Psoas muscle (tissue), 8 donors: ENCODE measurements around the gene CAMSAP2. TPM values are rescaled to one million over a fixed set of nuclear protein-coding genes. Genes with fewer than 3 reads are reported as not detected.

Source experiments
- ATAC-seq, 4 donors: fragments of 200-7000 bp; cut with Tn5 transposase; one replicate each; pipeline ENCODE4 v1.9.1; 2020; ENCODE audit warnings: moderate library complexity in 3 of 4, mild to moderate bottlenecking in 2 of 4
- DNase-seq, 2 donors: peaks; one replicate each; pipeline ENCODE4 v3.0.0-alpha.2; 2020
- H3K27ac ChIP-seq: fragments of 200-600 bp; one replicate; pipeline ENCODE4 v1.8.0; 2022
- H3K27me3 ChIP-seq, 3 donors: fragments of 200-600 bp in 1 of 3; one replicate each; pipeline versions ENCODE4 v1.6.1 to v1.8.0; 2013 to 2022; ENCODE audit warnings: low read length in 2 of 3, mild to moderate bottlenecking in 2 of 3, moderate library complexity in 1 of 3; ENCODE audit not compliant: insufficient read depth in 3 of 3
- H3K36me3 ChIP-seq, 2 donors: fragments of 200-600 bp in 1 of 2; one replicate each; pipeline versions ENCODE4 v1.6.1 to v1.8.0; 2013 to 2022; ENCODE audit warnings: low read depth in 1 of 2, mild to moderate bottlenecking in 1 of 2, moderate library complexity in 1 of 2; ENCODE audit not compliant: insufficient read depth in 1 of 2
- H3K4me1 ChIP-seq: fragments of 200-600 bp; one replicate; pipeline ENCODE4 v1.8.0; 2022
- H3K4me3 ChIP-seq: fragments of 200-600 bp; one replicate; pipeline ENCODE4 v1.8.0; 2022; ENCODE audit warnings: mild to moderate bottlenecking
- H3K9me3 ChIP-seq: fragments of 200-600 bp; one replicate; pipeline ENCODE4 v1.8.0; 2022
- CTCF ChIP-seq: fragments of 200-600 bp; IDR thresholded peaks from one replicate; pipeline ENCODE4 v1.8.0; 2022; ENCODE audit warnings: antibody characterized with exemption
- WGBS, 3 donors: extraction: QIAGEN DNeasy Blood & Tissue Kit; methylation state at CpG; one replicate each; pipeline versions ENCODE4 v1.1.6 to v1.1.7; 2013; 5-methylcytosine and 5-hydroxymethylcytosine counted together
- intact Hi-C, 2 donors: fragments of 100-400 bp; cut with DNase I; formaldehyde crosslinking; loops; one replicate each; pipeline versions ENCODE4 v1.11.0 to v1.14.2; 2022
- polyA plus RNA-seq, 3 donors: library from polyadenylated mRNA; stranded (reverse); fragments of 200-250 nt; gene quantifications; one replicate each; pipeline ENCODE4 v1.2.3, GENCODE V29; 2013
- total RNA-seq, 4 donors: library from RNA; stranded (reverse); fragmentation: NEBNext Ultra II Directional in 2 of 4; extraction: Animal tissue kit (Norgen Biotek cat#: 25700) in 2 of 4; gene quantifications; one replicate each; pipeline versions ENCODE4 v1.2.1 to v1.2.4, GENCODE V29; 2021 to 2023
- donor health status: healthy with polysubstance abuse.
- donor health status: DM: no; HTN: no; CAD: no; lungs with moderate emphysema.
- donor health status: Bipolar disorder and iron deficiency.
- donor health status: healthy.
- donor health status: DM: yes; HTN: yes; CAD: no.
- donor health status: DM: no; HTN: no; CAD: no.
- donor health status: DM: no; HTN: no; CAD: no.
- donor health status: DM: yes; HTN: yes; CAD: no.

The CAMSAP2 gene
- total and polyA plus RNA-seq, 7 donors: 4.8 to 70.8 (median 37.0) TPM

- 81 to 83% (median 81%) methylated on average over 3 of the region's 3 CpGs for WGBS, 3 donors
- TF ChIP-seq CTCF: no peak
- H3K27ac ChIP-seq: no peak overlapping the region
- ATAC-seq: no peak
- intact Hi-C loops: no loop called here
- DNase-seq: no peak
- H3K9me3 ChIP-seq: no peaks in the 10 kb centered on the region
- no peaks in the 10 kb centered on the region for H3K36me3 ChIP-seq
- H3K4me1 ChIP-seq: peaks cover 10% of the 10 kb centered on the region
- no peak overlapping the region for H3K4me3 ChIP-seq
- peaks cover 0 to 45% (median 26%) of the 10 kb centered on the region in 3 donors for H3K27me3 ChIP-seq
These were observed 138.3 kb downstream of the CAMSAP2 start for GRCh38 chr1:200877010-200877409.

- no peaks in the 10 kb centered on the region for H3K36me3 ChIP-seq
- H3K9me3 ChIP-seq: no peaks in the 10 kb centered on the region
- TF ChIP-seq CTCF: no peak
- ATAC-seq (no peak), DNase-seq (no peak)
- WGBS, 3 donors: 76 to 83% (median 83%) methylated on average over 6 of the region's 6 CpGs
- intact Hi-C loops: no loop called here
- no peak overlapping the region for H3K27ac ChIP-seq
- peaks cover 0 to 35% (median 19%) of the 10 kb centered on the region in 3 donors for H3K27me3 ChIP-seq
- peaks cover 8% of the 10 kb centered on the region for H3K4me1 ChIP-seq
- H3K4me3 ChIP-seq: no peak overlapping the region
These were observed 139.3 kb downstream of the CAMSAP2 start for GRCh38 chr1:200877839-200878551.

GRCh38 chr1:200880212-200880611 is 141.5 kb downstream of the CAMSAP2 start:
- Histone ChIP-seq H3K9me3 (no peaks in the 10 kb centered on the region), H3K27ac (no peak overlapping the region), H3K4me3 (no peak overlapping the region), H3K27me3 (peaks cover 0 to 13% (median 5%) of the 10 kb centered on the region in 3 donors), H3K4me1 (no peaks in the 10 kb centered on the region), H3K36me3 (no peaks in the 10 kb centered on the region)
- DNase-seq: no peak
- intact Hi-C loops: no loop called here
- no peak for ATAC-seq
- no peak for TF ChIP-seq CTCF
- WGBS, 3 donors: 29 to 52% (median 38%) methylated on average over 3 of the region's 3 CpGs

- Histone ChIP-seq H3K4me1 (no peaks in the 10 kb centered on the region), H3K4me3 (no peak overlapping the region), H3K9me3 (no peaks in the 10 kb centered on the region), H3K36me3 (no peaks in the 10 kb centered on the region), H3K27me3 (peaks cover 0 to 4% (median 0%) of the 10 kb centered on the region in 3 donors), H3K27ac (no peak overlapping the region)
- no peak for ATAC-seq
- TF ChIP-seq CTCF: no peak
- intact Hi-C loops: no loop called here
- WGBS, 3 donors: 81 to 85% (median 84%) methylated on average over 3 of the region's 3 CpGs
- DNase-seq: no peak
These were observed 144.4 kb downstream of the CAMSAP2 start for GRCh38 chr1:200883118-200883517.
